SJCRH30 (cell line): ENCODE results near the gene INPPL1. TPM values are rescaled to one million over a fixed set of nuclear protein-coding genes. Genes with fewer than 3 reads are reported as not detected.
"Not testable (repeated sequence)": the region's sequence is repeated elsewhere in the genome, so short reads cannot be mapped to it uniquely, and the experiment has no call there.

Source experiments
- DNase-seq, 2 experiments: peaks; one replicate each; pipeline ENCODE4 v3.0.0-alpha.2; 2015 to 2020
- H3K27ac ChIP-seq: fragments of 250-450 bp; sonication (Bioruptor Pico); 2 replicates; pipeline ENCODE4 v1.5.1; 2020; ENCODE audit warnings: mild to moderate bottlenecking, moderate library complexity
- H3K27me3 ChIP-seq: fragments of 250-450 bp; sonication (Bioruptor Pico); 2 replicates; pipeline ENCODE4 v1.5.1; 2020; ENCODE audit warnings: mild to moderate bottlenecking, moderate library complexity
- H3K36me3 ChIP-seq: fragments of 250-450 bp; sonication (Bioruptor Pico); 2 replicates; pipeline ENCODE4 v1.5.1; 2020; ENCODE audit warnings: mild to moderate bottlenecking, moderate library complexity
- H3K4me1 ChIP-seq: fragments of 250-450 bp; sonication (Bioruptor Pico); 2 replicates; pipeline ENCODE4 v1.5.1; 2020; ENCODE audit warnings: mild to moderate bottlenecking, moderate library complexity
- H3K4me3 ChIP-seq: fragments of 250-450 bp; sonication (Bioruptor Pico); 2 replicates; pipeline ENCODE4 v1.5.1; 2020; ENCODE audit warnings: mild to moderate bottlenecking, moderate library complexity
- H3K9me3 ChIP-seq: fragments of 250-450 bp; sonication (Bioruptor Pico); replicated peaks from 2 replicates; pipeline ENCODE4 v1.5.1; 2020; ENCODE audit warnings: mild to moderate bottlenecking, moderate library complexity
- total RNA-seq: library from RNA; depleted of rRNA; stranded (reverse); fragments of >200 nt; shearing (Covaris generic); gene quantifications from 2 replicates; pipeline ENCODE4 v1.2.3, GENCODE V29; 2014

The INPPL1 gene
- total RNA-seq, 1 experiment from 2014 or later, result 168 TPM

- DNase-seq, result no peak
- Histone ChIP-seq H3K36me3 (no peaks in the 10 kb centered on the region), H3K4me3 (no peak overlapping the region), H3K27ac (no peak overlapping the region), H3K27me3 (no peaks in the 10 kb centered on the region), H3K4me1 (no peaks in the 10 kb centered on the region), H3K9me3 (no peaks in the 10 kb centered on the region)
Measured at GRCh38 chr11:72203163-72203562, 21.4 kb upstream of the INPPL1 start.

- Histone ChIP-seq H3K4me1 (no peaks in the 10 kb centered on the region), H3K9me3 (peaks cover 1% of the 10 kb centered on the region; the same call in 1 of the 2 replicates), H3K36me3 (no peaks in the 10 kb centered on the region), H3K27me3 (no peaks in the 10 kb centered on the region), H3K27ac (no peak overlapping the region), H3K4me3 (no peak overlapping the region)
- no peak for DNase-seq
Measured at GRCh38 chr11:72204886-72205285, 19.7 kb upstream of the INPPL1 start.

DNA sequence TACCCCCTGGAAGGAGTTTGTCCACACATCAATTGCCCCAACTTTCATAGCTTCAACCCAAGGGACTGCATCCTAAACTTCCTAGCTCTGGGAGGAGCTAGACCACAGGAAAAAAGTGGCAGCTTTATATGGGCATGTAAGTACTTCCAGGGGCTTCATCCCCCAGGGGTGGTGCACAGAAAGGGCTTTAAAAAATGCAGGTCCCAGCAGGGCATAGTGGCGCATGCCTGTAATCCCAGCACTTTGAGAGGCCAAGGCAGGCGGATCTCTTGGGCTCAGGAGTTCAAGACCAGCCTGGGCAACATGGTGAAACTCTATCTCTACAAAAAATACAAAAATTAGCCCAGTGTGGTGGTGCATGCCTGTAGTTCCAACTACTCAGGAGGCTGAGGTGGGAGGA lies 17.8 kb upstream of the INPPL1 start:
- not testable (repeated sequence) for H3K27ac ChIP-seq, H3K9me3 ChIP-seq, H3K4me3 ChIP-seq, H3K27me3 ChIP-seq, H3K36me3 ChIP-seq, DNase-seq, H3K4me1 ChIP-seq

DNA sequence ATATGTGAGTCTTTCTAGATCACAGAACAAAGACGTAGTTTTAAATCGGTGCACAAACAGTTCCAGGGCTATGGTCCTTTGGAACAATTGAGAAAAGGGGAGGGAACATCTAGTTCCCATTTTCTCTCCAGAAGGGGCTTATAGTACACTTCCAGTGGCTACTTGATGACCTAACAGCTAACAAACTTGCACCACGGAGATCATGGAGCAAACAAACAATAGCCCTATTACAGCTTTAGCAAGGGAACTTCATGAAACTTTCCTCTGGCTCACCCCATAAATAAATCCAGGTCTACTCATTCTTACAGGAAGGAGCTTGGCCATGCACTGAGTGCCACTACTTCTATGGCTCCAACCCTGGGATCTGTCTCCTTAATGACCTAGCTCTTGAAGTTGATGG lies 16.3 kb upstream of the INPPL1 start:
- Histone ChIP-seq H3K9me3 (peaks cover 4% of the 10 kb centered on the region; the same call in 1 of the 2 replicates), H3K36me3 (no peaks in the 10 kb centered on the region), H3K4me3 (no peak overlapping the region), H3K27me3 (no peaks in the 10 kb centered on the region), H3K4me1 (no peaks in the 10 kb centered on the region), H3K27ac (no peak overlapping the region)
- no peak for DNase-seq

GRCh38 chr11:72209101-72209500 lies 15.5 kb upstream of the INPPL1 start:
- no peak overlapping the region for H3K27ac ChIP-seq
- no peaks in the 10 kb centered on the region for H3K27me3 ChIP-seq
- peaks cover 4% of the 10 kb centered on the region; the same call in 1 of the 2 replicates for H3K9me3 ChIP-seq
- DNase-seq, result no peak
- no peaks in the 10 kb centered on the region for H3K4me1 ChIP-seq
- H3K4me3 ChIP-seq, result no peak overlapping the region
- H3K36me3 ChIP-seq, result no peaks in the 10 kb centered on the region

- no peaks in the 10 kb centered on the region for H3K9me3 ChIP-seq
- DNase-seq, result no peak
- H3K27me3 ChIP-seq, result no peaks in the 10 kb centered on the region
- H3K4me3 ChIP-seq, result no peak within 1 kb of the TSS
- H3K4me1 ChIP-seq, result no peaks in the 10 kb centered on the region
- H3K27ac ChIP-seq, result no peak within 1 kb of the TSS
- no peaks in the 10 kb centered on the region for H3K36me3 ChIP-seq
Measured at GRCh38 chr11:72216638-72217037, 7.9 kb upstream of the INPPL1 start, which contains the start of gene FOLR2. FOLR2 (plus strand) TSS chr11:72216794; CDS start chr11:72218585, 1,791 bp downstream.

GRCh38 chr11:72217841-72218240 lies 6.7 kb upstream of the INPPL1 start:
- Histone ChIP-seq H3K9me3 (no peaks in the 10 kb centered on the region), H3K4me3 (no peak overlapping the region), H3K4me1 (peaks cover 4% of the 10 kb centered on the region; the same call in 1 of the 2 replicates), H3K27me3 (no peaks in the 10 kb centered on the region), H3K27ac (no peak overlapping the region), H3K36me3 (no peaks in the 10 kb centered on the region)
- DNase-seq, result no peak

DNA sequence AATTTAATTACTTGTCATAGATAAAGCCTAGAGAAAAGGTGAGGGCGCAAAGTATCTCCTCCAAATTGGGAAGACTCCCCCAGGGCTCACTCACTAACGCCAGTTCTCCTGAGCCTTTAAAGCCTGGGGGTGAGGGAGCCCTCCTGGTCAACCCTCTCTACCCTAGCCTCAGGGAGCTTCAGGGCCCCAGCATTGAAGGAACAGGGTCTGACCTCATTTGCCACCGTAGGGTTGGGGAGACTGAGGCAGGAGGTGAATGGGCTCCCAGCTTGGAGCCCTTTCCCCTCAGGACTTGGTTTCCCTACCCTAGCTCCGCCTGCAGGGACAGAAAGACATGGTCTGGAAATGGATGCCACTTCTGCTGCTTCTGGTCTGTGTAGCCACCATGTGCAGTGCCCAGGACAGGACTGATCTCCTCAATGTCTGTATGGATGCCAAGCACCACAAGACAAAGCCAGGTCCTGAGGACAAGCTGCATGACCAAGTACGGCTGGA lies 6.3 kb upstream of the INPPL1 start:
- Histone ChIP-seq H3K27me3 (no peaks in the 10 kb centered on the region), H3K27ac (no peak overlapping the region), H3K36me3 (no peaks in the 10 kb centered on the region), H3K9me3 (no peaks in the 10 kb centered on the region), H3K4me3 (no peak overlapping the region), H3K4me1 (peaks cover 4% of the 10 kb centered on the region; the same call in 1 of the 2 replicates)
- no peak for DNase-seq

- Histone ChIP-seq H3K27me3 (no peaks in the 10 kb centered on the region), H3K4me3 (no peak overlapping the region), H3K27ac (no peak overlapping the region), H3K36me3 (no peaks in the 10 kb centered on the region), H3K4me1 (peaks cover 4% of the 10 kb centered on the region; the same call in 1 of the 2 replicates), H3K9me3 (no peaks in the 10 kb centered on the region)
- no peak for DNase-seq
Measured at GRCh38 chr11:72220696-72221363, 3.7 kb upstream of the INPPL1 start.

DNA sequence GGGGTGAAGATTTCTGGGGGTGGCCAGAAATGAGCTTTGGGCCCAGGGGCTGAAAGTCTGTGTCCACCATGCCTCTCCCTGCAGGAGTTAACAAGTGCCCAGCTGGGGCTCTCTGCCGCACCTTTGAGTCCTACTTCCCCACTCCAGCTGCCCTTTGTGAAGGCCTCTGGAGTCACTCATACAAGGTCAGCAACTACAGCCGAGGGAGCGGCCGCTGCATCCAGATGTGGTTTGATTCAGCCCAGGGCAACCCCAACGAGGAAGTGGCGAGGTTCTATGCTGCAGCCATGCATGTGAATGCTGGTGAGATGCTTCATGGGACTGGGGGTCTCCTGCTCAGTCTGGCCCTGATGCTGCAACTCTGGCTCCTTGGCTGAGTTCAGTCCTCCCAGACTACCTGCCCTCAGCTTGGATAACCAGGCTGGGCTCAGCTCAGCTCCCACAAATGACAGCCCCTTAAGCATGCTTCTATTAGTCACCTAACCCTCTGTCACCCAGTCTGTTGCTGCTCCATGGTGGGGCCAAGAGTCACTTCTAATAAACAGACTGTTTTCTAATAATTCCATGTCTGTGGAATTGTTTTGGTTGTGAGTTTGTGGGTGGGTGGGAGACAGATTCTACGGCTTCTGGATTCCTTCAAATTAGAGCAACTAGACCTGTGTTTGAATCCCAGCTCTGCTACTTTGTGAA lies 3.0 kb upstream of the INPPL1 start:
- H3K4me1 ChIP-seq, result peaks cover 10% of the 10 kb centered on the region
- no peaks in the 10 kb centered on the region for H3K9me3 ChIP-seq
- H3K36me3 ChIP-seq, result 0 out of 2 replicates have a peak, but pooled peaks cover 2% of the 10 kb centered on the region
- no peak for DNase-seq
- no peak overlapping the region for H3K4me3 ChIP-seq
- H3K27ac ChIP-seq, result no peak overlapping the region; the same call in 1 of the 2 replicates
- H3K27me3 ChIP-seq, result no peaks in the 10 kb centered on the region

DNA sequence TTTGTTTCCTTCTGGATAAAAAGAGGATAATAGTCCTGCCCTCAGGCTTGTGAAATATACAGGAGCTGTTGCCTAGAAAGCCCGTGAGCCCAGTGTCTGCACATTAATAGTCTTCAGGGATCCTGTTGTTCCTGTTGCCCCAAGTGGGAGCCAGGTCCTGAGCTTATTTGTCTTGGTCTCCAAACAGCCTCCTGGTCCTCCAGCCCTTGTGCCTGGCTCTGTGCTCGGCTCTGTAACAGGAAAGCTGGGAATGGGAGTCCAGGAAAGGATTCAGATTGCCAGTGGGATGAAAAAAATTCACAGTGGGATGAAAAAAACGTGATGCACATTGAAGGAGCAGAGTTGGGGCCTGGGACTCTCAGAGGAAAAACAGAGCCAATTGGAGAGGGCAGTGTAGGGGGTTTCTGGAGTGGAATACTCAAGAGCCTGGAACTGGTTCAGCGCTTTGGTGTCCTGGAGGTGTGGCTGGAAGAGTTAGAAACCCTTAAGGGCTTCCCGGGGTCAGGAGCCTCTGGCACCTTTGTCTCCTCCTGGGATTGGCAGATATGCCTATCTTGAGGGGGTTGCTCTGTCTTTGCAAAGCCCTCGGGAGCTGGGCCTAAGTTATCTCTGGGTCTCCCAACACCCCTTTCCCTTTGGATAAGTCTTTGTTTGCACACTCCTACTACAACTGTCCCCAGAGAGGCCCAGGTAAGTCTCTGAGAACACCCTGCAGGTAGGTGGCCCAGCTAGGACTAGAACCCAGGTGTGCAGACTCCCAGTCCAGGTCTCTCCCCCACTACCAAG lies 2.3 kb upstream of the INPPL1 start:
- H3K4me1 ChIP-seq, result peaks cover 18% of the 10 kb centered on the region
- no peak for DNase-seq
- peak overlapping the region; percentile 95; the same call in 1 of the 2 replicates for H3K27ac ChIP-seq
- H3K9me3 ChIP-seq, result no peaks in the 10 kb centered on the region
- 0 out of 2 replicates have a peak, but pooled peaks cover 2% of the 10 kb centered on the region for H3K36me3 ChIP-seq
- H3K27me3 ChIP-seq, result no peaks in the 10 kb centered on the region
- peak overlapping the region; percentile 97 for H3K4me3 ChIP-seq

- peaks cover 4% of the 10 kb centered on the region; the same call in 1 of the 2 replicates for H3K36me3 ChIP-seq
- H3K4me1 ChIP-seq, result peaks cover 23% of the 10 kb centered on the region
- H3K9me3 ChIP-seq, result no peaks in the 10 kb centered on the region
- H3K27me3 ChIP-seq, result no peaks in the 10 kb centered on the region
- H3K4me3 ChIP-seq, result peak overlapping the region; percentile 97
- peak overlapping the region; percentile 95 for H3K27ac ChIP-seq
- DNase-seq, result peak; percentile 95 to 96
Measured at GRCh38 chr11:72222907-72223614, 1.5 kb upstream of the INPPL1 start.

- peaks cover 26% of the 10 kb centered on the region for H3K4me1 ChIP-seq
- no peaks in the 10 kb centered on the region for H3K9me3 ChIP-seq
- peak; percentile 75 for DNase-seq
- peak overlapping the region; percentile 95 for H3K27ac ChIP-seq
- peaks cover 12% of the 10 kb centered on the region for H3K36me3 ChIP-seq
- peak overlapping the region; percentile 97 for H3K4me3 ChIP-seq
- no peaks in the 10 kb centered on the region for H3K27me3 ChIP-seq
Measured at GRCh38 chr11:72223615-72224563, 678 bp upstream of the INPPL1 start.
